Activated CD4-positive, alpha-beta T cell treated with anti-CD3 and anti-CD28 coated beads for 48 hours (primary cell): ENCODE results near the gene EFHB.
"Not testable (repeated sequence)": the region's sequence is repeated elsewhere in the genome, so short reads cannot be mapped to it uniquely, and the experiment has no call there.

Experiments used
- DNase-seq: peaks from one replicate; pipeline ENCODE4 v3.0.0-alpha.2; 2020

Gene EFHB

GRCh38 chr3:19931180-19931692 lies 2.8 kb downstream of the EFHB start:
- peak; percentile 58 for DNase-seq

- DNase-seq: no peak
Measured at GRCh38 chr3:19920401-19921080, 13.5 kb downstream of the EFHB start.

GRCh38 chr3:19917167-19917566 lies 16.9 kb downstream of the EFHB start:
- DNase-seq: no peak

- no peak for DNase-seq
Measured at GRCh38 chr3:19911452-19911851, 22.6 kb downstream of the EFHB start.

- DNase-seq: no peak
Measured at GRCh38 chr3:19907523-19907922, 26.5 kb downstream of the EFHB start.

- DNase-seq: no peak
Measured at GRCh38 chr3:19903649-19904048, 30.4 kb downstream of the EFHB start.

GRCh38 chr3:19901918-19902317 lies 32.1 kb downstream of the EFHB start:
- no peak for DNase-seq

GRCh38 chr3:19901337-19901736 lies 32.7 kb downstream of the EFHB start:
- no peak for DNase-seq

- DNase-seq: not testable (repeated sequence)
Measured at GRCh38 chr3:19899833-19900232, 34.2 kb downstream of the EFHB start.

GRCh38 chr3:19899264-19899663 lies 34.8 kb downstream of the EFHB start:
- no peak for DNase-seq

GRCh38 chr3:19898721-19899120 lies 35.3 kb downstream of the EFHB start:
- no peak for DNase-seq

GRCh38 chr3:19891740-19892139 lies 42.3 kb downstream of the EFHB start:
- DNase-seq: no peak

GRCh38 chr3:19888428-19889152 lies 45.4 kb downstream of the EFHB start:
- no peak for DNase-seq

GRCh38 chr3:19887122-19887521 lies 46.9 kb downstream of the EFHB start:
- DNase-seq: not testable (repeated sequence)

GRCh38 chr3:19886404-19886803 lies 47.6 kb downstream of the EFHB start:
- DNase-seq: no peak

GRCh38 chr3:19885468-19885867 lies 48.5 kb downstream of the EFHB start:
- DNase-seq: peak; percentile 3

- no peak for DNase-seq
Measured at GRCh38 chr3:19881852-19882251, 52.2 kb downstream of the EFHB start.

- DNase-seq: no peak
Measured at GRCh38 chr3:19881036-19881435, 53.0 kb downstream of the EFHB start.

GRCh38 chr3:19877656-19878055 lies 56.4 kb downstream of the EFHB start:
- no peak for DNase-seq

GRCh38 chr3:19866751-19867347 lies 67.2 kb downstream of the EFHB start:
- peak; percentile 50 for DNase-seq

GRCh38 chr3:19855318-19855717 lies 78.7 kb downstream of the EFHB start:
- DNase-seq: not testable (repeated sequence)

GRCh38 chr3:19846609-19847008 lies 87.4 kb downstream of the EFHB start:
- not testable (repeated sequence) for DNase-seq
